Transverse colon (tissue), 4 donors: ENCODE measurements around the gene ANKRD30B.

Source experiments
- CTCF ChIP-seq, 5 experiments: fragments of 200-600 bp in 3 of 5; fragments of 450-650 bp in 2 of 5; sonication (generic) in 3 of 5; IDR thresholded peaks; 1 replicate in 2 of 5; 2 replicates in 3 of 5; pipeline ENCODE4 v1.5.1; 2016 to 2017; ENCODE audit warnings: antibody characterized with exemption in 5 of 5, inconsistent platforms in 3 of 5, mild to moderate bottlenecking in 2 of 5, moderate library complexity in 1 of 5
- POLR2AphosphoS5 ChIP-seq, 3 donors: sonication (generic); formaldehyde crosslinking; IDR thresholded peaks; one replicate each; pipeline ENCODE4 v1.6.1; 2016; ENCODE audit warnings: antibody characterized with exemption in 3 of 3

DNA sequence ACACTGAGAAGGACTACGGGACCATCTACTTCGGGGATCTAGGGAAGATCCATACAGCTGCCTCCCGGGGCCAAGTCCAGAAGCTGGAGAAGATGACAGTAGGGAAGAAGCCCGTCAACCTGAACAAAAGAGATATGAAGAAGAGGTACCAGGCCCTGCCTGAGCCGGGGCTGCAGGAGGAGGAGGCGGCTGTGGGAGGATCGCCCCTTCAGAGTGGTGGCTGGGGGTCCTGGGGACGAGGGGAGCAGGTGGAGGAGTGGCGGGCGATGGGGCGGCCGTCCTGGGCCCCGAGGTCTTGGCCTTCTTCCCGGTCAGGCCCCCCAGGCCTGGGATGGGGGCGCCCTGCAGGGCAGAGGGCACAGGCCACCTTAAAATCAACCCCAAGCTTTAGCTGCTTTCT is 524 bp downstream of the ANKRD30B start:
- TF ChIP-seq POLR2AphosphoS5 (IDR thresholded peaks at IDR 0.05) (no peak), CTCF (IDR thresholded peaks at IDR 0.05) (no peak)
